HG03521 (cell line): ENCODE data around the gene RMRP.
"Not testable (repeated sequence)": the region's sequence is repeated elsewhere in the genome, so short reads cannot be mapped to it uniquely, and the experiment has no call there.

Experiments
- ATAC-seq: cut with Tn5 transposase; IDR thresholded peaks from one replicate; pipeline ENCODE4 v1.9.1; 2021; ENCODE audit warnings: mild to moderate bottlenecking, moderate library complexity; ENCODE audit not compliant: unreplicated experiment

The RMRP gene

DNA sequence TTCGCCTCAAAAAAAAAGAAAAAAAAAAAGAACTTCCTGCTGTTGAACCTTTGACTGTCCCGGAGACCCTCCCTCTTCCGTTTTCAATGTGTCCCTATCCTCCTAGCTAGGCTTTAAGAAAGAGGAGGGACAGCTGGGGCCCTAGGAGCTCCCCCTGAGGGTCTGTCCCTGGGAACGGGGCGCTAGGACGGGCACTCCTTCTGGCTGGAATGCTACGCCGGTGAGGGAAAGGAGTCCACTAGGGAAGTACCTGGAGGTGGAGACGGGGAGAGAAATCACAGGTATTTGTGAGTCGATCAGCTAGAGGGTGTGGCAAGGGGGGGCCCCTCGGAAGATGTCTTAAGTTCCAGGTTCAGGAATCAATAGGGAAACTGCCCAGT is 11.7 kb downstream of the RMRP start:
- ATAC-seq, result peak; percentile 1

DNA sequence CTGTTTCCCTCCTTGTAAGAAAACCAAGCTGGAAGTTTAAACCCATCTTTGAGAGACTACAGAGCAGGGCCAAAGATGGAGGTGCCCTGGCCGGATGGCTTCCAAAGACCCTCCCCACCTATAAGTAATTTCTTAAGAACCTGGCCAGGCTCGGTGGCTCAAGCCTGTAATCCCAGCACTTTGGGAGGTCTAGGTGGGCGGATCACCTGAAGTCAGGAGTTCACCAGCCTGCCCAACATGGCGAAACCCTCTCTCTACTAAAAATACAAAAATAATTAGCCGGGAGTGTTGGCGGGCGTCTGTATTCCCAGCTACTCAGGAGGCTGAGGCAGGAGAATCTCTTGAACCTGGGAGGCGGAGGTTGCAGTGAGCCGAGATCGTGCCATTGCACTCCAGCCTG is 12.1 kb downstream of the RMRP start:
- ATAC-seq, result not testable (repeated sequence)

GRCh38 chr9:35643046-35643445 is 14.8 kb downstream of the RMRP start:
- no peak for ATAC-seq

DNA sequence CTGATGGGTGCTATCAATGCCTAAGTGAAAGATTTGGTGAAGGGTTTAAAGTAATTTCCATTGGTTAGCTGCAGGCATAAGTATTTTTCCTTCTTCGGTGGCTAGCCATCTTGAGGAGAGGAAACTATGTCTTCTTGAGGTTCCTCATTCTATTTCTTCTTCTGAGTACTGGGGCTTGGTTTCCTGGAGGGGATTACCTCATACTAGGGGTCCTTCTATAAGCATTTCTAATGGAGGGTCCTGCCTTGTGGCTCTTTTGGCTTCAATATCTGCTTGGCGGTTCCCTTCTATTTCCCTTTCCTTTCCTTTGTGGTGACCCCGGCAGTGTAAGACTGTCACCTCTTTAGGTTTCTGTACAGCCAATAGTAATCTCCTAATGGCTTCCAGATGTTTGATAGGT is 16.3 kb downstream of the RMRP start:
- ATAC-seq, result not testable (repeated sequence)

- ATAC-seq, result not testable (repeated sequence)
Observed at GRCh38 chr9:35640431-35640830, 17.4 kb downstream of the RMRP start.

GRCh38 chr9:35639631-35640030 is 18.2 kb downstream of the RMRP start:
- no peak for ATAC-seq

- ATAC-seq, result not testable (repeated sequence)
Observed at GRCh38 chr9:35639225-35639624, 18.6 kb downstream of the RMRP start.

GRCh38 chr9:35638751-35639150 is 19.1 kb downstream of the RMRP start:
- ATAC-seq, result not testable (repeated sequence)

- ATAC-seq, result not testable (repeated sequence)
Observed at GRCh38 chr9:35637427-35637955, 20.3 kb downstream of the RMRP start.

DNA sequence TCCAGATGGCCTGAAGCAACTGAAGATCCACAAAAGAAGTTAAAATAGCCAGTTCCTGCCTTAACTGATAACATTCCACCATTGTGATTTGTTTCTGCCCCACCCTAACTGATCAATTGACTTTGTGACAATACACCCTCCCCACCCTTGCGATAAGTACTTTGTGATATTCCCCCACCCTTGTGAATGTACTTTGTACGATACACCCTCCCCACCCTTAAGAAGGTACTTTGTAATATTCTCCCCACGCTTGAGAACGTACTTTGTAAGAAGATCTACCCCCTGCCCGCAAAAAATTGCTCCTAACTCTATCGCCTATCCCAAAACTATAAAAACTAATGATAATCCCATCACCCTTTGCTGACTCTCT is 21.0 kb downstream of the RMRP start:
- ATAC-seq, result not testable (repeated sequence)

DNA sequence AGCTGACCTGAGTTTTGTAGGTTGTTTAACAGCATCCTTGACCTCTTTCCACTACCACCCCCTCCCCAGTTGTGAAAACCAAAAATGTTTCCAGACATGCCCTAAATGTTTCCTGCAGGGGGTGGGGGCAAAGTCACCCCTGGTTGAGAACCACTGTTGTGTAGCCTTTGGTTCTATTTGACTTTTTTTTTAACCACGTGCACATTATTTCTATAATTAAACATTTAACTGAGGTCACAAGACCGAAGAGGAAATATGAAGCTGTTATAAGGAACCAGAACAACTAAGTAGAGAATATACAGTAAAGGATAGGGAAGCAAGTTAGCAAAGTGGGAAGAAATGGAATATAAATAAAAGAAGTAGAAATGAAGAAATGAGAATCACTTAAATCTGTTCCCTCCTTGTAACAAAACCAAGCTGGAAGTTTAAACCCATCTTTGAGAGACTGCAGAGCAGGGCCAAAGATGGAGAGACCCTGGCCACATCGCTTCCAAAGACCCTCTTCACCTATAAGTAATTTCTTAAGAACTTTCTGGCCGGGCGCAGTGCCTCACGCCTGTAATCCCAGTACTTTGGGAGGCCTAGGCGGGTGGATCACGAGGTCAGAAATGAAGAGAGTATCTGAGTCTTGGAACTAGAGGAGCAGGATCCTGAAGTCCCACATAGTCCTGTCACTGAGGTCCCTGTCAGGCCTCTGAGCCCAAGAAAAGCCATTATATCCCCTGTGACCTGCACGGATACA is 21.5 kb downstream of the RMRP start:
- ATAC-seq, result no peak

GRCh38 chr9:35635730-35636129 is 22.1 kb downstream of the RMRP start:
- ATAC-seq, result no peak

DNA sequence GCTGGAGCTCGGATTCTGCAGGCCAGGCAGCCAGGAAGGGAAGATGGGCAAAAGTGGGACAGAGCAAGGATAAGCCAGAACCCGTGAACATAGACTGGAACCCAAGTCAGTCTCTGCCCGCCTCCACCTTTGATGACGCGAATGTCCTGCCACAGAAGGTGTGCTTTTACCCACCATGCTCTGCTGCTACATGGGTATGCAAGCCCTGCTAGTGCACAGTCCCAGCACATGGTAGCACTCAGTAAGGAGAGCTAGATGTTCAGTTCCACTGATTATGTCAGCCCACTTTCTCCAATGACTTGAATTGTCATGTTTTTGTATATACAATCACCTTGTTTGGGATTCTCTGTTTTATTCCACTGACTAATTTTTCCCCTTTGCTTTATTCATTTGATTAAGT is 28.2 kb downstream of the RMRP start:
- no peak for ATAC-seq

DNA sequence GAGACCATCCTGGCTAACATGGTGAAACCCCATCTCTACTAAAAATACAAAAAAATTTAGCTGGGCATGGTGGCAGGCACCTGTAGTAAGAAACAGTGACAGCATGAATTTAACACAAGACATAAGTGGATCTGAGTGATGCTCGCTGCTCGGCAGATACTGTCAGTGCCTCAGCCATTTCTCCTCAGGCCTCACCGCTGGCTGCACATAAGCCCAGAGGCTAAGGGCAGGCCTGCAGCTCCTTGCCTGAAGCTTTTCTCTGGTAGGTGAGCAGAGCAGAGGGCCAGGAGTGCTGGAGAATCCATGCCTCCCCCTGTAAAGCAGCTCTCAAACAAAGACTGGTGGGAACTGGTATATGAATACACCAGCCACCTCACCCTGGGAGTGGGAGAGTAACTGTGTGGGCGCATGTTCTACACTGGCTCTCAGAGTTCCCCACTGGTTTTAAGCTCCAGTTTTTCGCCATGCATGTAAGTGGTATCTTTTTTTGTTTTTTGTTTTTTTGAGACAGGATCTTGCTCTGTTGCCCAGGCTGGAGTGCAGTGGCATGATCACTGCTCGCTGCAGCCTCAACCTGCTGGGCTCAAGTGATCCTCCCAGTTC is 29.3 kb downstream of the RMRP start:
- no peak for ATAC-seq

DNA sequence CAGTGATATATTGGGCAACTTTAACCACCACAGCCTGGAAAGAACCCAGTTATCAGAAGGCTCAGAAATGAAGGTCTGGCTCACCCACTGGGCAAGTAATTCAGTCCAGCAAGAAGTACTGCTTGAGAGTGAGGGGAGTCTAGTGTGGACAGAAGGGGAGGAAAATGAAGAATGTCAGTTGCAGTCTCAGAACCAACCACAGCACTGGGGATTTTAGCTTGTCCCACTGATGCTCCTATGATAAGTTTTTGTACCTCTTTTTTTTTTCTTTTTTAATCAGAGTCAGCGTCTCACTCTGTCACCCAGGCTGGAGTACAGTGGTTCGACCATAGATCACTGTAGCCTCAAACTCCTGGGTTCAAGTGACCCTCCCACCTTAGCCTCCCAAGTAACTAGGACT is 30.2 kb downstream of the RMRP start:
- ATAC-seq, result no peak

GRCh38 chr9:35619800-35620158 is 38.0 kb downstream of the RMRP start:
- peak; percentile 47 for ATAC-seq

GRCh38 chr9:35618854-35619799 is 38.7 kb downstream of the RMRP start:
- ATAC-seq, result peak; percentile 32

GRCh38 chr9:35618325-35618727 is 39.5 kb downstream of the RMRP start, which contains the start of gene CD72:
Gene CD72, minus strand, starts transcription at chr9:35618413. Its CDS starts 110 bp downstream, at chr9:35618303.
- no peak for ATAC-seq

DNA sequence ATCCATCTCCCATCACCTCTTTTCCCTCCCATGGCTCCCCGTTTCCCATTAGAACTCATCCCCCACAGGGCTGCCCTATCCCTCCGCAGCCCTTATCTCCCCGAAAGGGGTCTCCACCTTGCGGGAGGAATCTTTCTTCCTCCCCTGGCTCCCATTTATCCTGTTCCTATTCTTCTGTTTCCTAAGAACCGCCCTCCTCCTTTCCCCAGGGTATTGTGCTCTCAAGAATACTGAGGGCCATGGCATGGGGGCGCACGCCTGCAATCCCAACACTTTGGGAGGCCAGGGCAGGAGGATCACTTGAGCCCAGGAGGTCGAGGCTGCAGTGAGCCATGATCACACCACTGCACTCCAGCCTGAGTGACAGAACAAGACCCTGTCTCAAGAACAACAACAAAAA is 40.3 kb downstream of the RMRP start:
- no peak for ATAC-seq

- no peak for ATAC-seq
Observed at GRCh38 chr9:35616681-35617459, 40.9 kb downstream of the RMRP start.
